Measurements from ENCODE around the gene MAP3K10.

GRCh38 chr19:40254714-40255418 is 63.6 kb downstream of the MAP3K10 start:
- TF ChIP-seq CTCF (conservative IDR thresholded peaks at IDR 0.05) (no peak), ZFX (IDR thresholded peaks at IDR 0.05) (no peak)
